Large intestine (tissue), 3 donors: ENCODE data around the gene CDH13. TPM values are rescaled to one million over a fixed set of nuclear protein-coding genes. Genes with fewer than 3 reads are reported as not detected.

Source experiments
- DNase-seq, 2 donors: peaks; one replicate each; pipeline versions ENCODE4 v3.0.0 to v3.0.0-alpha.2; 2013
- H3K27ac ChIP-seq: one replicate; pipeline ENCODE4 v1.5.1; 2013; ENCODE audit warnings: low read length
- H3K27me3 ChIP-seq: 2 replicates; pipeline ENCODE4 v1.6.1; 2013; ENCODE audit warnings: low read length; ENCODE audit not compliant: control insufficient read depth, insufficient read depth
- H3K36me3 ChIP-seq: 2 replicates; pipeline ENCODE4 v1.6.1; 2013; ENCODE audit warnings: low read length; ENCODE audit not compliant: control insufficient read depth, insufficient read depth
- H3K4me1 ChIP-seq: one replicate; pipeline ENCODE4 v1.6.1; 2013; ENCODE audit warnings: low read length; ENCODE audit not compliant: control insufficient read depth, insufficient read depth
- H3K4me3 ChIP-seq: one replicate; pipeline ENCODE4 v1.5.1; 2013; ENCODE audit warnings: low read length
- H3K9me3 ChIP-seq: one replicate; pipeline ENCODE4 v1.6.1; 2013; ENCODE audit warnings: mild to moderate bottlenecking, low read depth, low read length, moderate library complexity; ENCODE audit not compliant: control insufficient read depth
- WGBS: methylation state at CpG from one replicate; pipeline ENCODE4 v1.1.5; 2013; ENCODE audit warnings: low lambda C conversion rate; ENCODE audit not compliant: insufficient coverage; 5-methylcytosine and 5-hydroxymethylcytosine counted together
- polyA plus RNA-seq: library from polyadenylated mRNA; unstranded; fragments of 120-200 nt; gene quantifications from one replicate; pipeline ENCODE4 v1.2.1, GENCODE V29; 2013

The CDH13 gene
- polyA plus RNA-seq, 1 donor = 17.1 TPM

- DNase-seq = no peak
- no CpG with 5 or more reads among the region's 6 CpGs for WGBS
- H3K36me3 ChIP-seq = no peaks in the 10 kb centered on the region
- H3K27me3 ChIP-seq = peaks cover 3% of the 10 kb centered on the region
- H3K27ac ChIP-seq = no peak overlapping the region
- H3K9me3 ChIP-seq = peaks cover 3% of the 10 kb centered on the region
- no peaks in the 10 kb centered on the region for H3K4me1 ChIP-seq
- no peak overlapping the region for H3K4me3 ChIP-seq
Observed at GRCh38 chr16:83211711-83212110, 584.9 kb downstream of the CDH13 start.

GRCh38 chr16:83212301-83212841, 585.6 kb downstream of the CDH13 start:
- Histone ChIP-seq H3K27ac (no peak overlapping the region), H3K36me3 (no peaks in the 10 kb centered on the region), H3K27me3 (peaks cover 3% of the 10 kb centered on the region), H3K4me3 (no peak overlapping the region), H3K9me3 (peaks cover 3% of the 10 kb centered on the region), H3K4me1 (no peaks in the 10 kb centered on the region)
- no CpG with 5 or more reads among the region's 5 CpGs for WGBS
- no peak for DNase-seq

GRCh38 chr16:83214671-83215070, 587.9 kb downstream of the CDH13 start:
- H3K4me3 ChIP-seq = no peak overlapping the region
- H3K9me3 ChIP-seq = peaks cover 3% of the 10 kb centered on the region
- WGBS = no CpG with 5 or more reads among the region's 5 CpGs
- no peak overlapping the region for H3K27ac ChIP-seq
- H3K36me3 ChIP-seq = no peaks in the 10 kb centered on the region
- H3K4me1 ChIP-seq = no peaks in the 10 kb centered on the region
- no peak for DNase-seq
- no peaks in the 10 kb centered on the region for H3K27me3 ChIP-seq

- 20% methylated on average over 1 of the region's 9 CpGs for WGBS
- peak in 1 of 2 donors; percentile 11 for DNase-seq
- no peak overlapping the region for H3K4me3 ChIP-seq
- peaks cover 3% of the 10 kb centered on the region for H3K9me3 ChIP-seq
- no peaks in the 10 kb centered on the region for H3K27me3 ChIP-seq
- H3K27ac ChIP-seq = no peak overlapping the region
- no peaks in the 10 kb centered on the region for H3K4me1 ChIP-seq
- H3K36me3 ChIP-seq = no peaks in the 10 kb centered on the region
Observed at GRCh38 chr16:83215406-83216001, 588.7 kb downstream of the CDH13 start.

GRCh38 chr16:83219285-83219684, 592.5 kb downstream of the CDH13 start:
- no peak for DNase-seq
- whole genome bisulfite sequencing = 88% methylated on average over 1 of the region's 2 CpGs
- H3K4me3 ChIP-seq = no peak overlapping the region
- H3K27me3 ChIP-seq = no peaks in the 10 kb centered on the region
- peaks cover 3% of the 10 kb centered on the region for H3K9me3 ChIP-seq
- no peaks in the 10 kb centered on the region for H3K4me1 ChIP-seq
- no peaks in the 10 kb centered on the region for H3K36me3 ChIP-seq
- H3K27ac ChIP-seq = no peak overlapping the region

GRCh38 chr16:83220066-83220465, 593.3 kb downstream of the CDH13 start:
- Histone ChIP-seq H3K36me3 (no peaks in the 10 kb centered on the region), H3K27ac (no peak overlapping the region), H3K27me3 (no peaks in the 10 kb centered on the region), H3K4me3 (no peak overlapping the region), H3K9me3 (peaks cover 3% of the 10 kb centered on the region), H3K4me1 (no peaks in the 10 kb centered on the region)
- no CpG with 5 or more reads among the region's 9 CpGs for WGBS
- DNase-seq = no peak

- Histone ChIP-seq H3K4me1 (no peaks in the 10 kb centered on the region), H3K4me3 (no peak overlapping the region), H3K27me3 (no peaks in the 10 kb centered on the region), H3K9me3 (no peaks in the 10 kb centered on the region), H3K27ac (no peak overlapping the region), H3K36me3 (no peaks in the 10 kb centered on the region)
- no CpG with 5 or more reads among the region's 3 CpGs for WGBS
- DNase-seq = no peak
Observed at GRCh38 chr16:83224642-83225041, 597.9 kb downstream of the CDH13 start.

GRCh38 chr16:83227336-83227735, 600.6 kb downstream of the CDH13 start:
- Histone ChIP-seq H3K4me1 (no peaks in the 10 kb centered on the region), H3K4me3 (no peak overlapping the region), H3K36me3 (no peaks in the 10 kb centered on the region), H3K9me3 (no peaks in the 10 kb centered on the region), H3K27ac (no peak overlapping the region), H3K27me3 (no peaks in the 10 kb centered on the region)
- DNase-seq = no peak
- WGBS = 100% methylated on average over 1 of the region's 6 CpGs

GRCh38 chr16:83231729-83232128, 605.0 kb downstream of the CDH13 start:
- no peaks in the 10 kb centered on the region for H3K36me3 ChIP-seq
- WGBS = 60% methylated on average over 1 of the region's 5 CpGs
- DNase-seq = no peak
- H3K27me3 ChIP-seq = no peaks in the 10 kb centered on the region
- H3K27ac ChIP-seq = no peak overlapping the region
- H3K4me3 ChIP-seq = no peak overlapping the region
- no peaks in the 10 kb centered on the region for H3K4me1 ChIP-seq
- H3K9me3 ChIP-seq = no peaks in the 10 kb centered on the region

GRCh38 chr16:83233153-83233552, 606.4 kb downstream of the CDH13 start:
- WGBS = no CpG with 5 or more reads among the region's 8 CpGs
- H3K36me3 ChIP-seq = no peaks in the 10 kb centered on the region
- H3K27me3 ChIP-seq = no peaks in the 10 kb centered on the region
- no peak overlapping the region for H3K4me3 ChIP-seq
- no peaks in the 10 kb centered on the region for H3K9me3 ChIP-seq
- H3K4me1 ChIP-seq = no peaks in the 10 kb centered on the region
- no peak overlapping the region for H3K27ac ChIP-seq
- DNase-seq = no peak
